WTC11 (cell line): Measurements from ENCODE around the gene METTL13. TPM values are rescaled to one million over a fixed set of nuclear protein-coding genes. Genes with fewer than 3 reads are reported as not detected.

ENCODE experiments used
- ATAC-seq: fragments of 200-7000 bp; cut with Tn5 transposase; 2 replicates; pipeline ENCODE4 v1.10.0; 2021; ENCODE audit warnings: mild to moderate bottlenecking, moderate library complexity
- CTCF ChIA-PET: fragments of 300-600 bp; sonication (Branson Sonifier 250); formaldehyde crosslinking; loops from one replicate; lab custom pipeline; 2021; ENCODE audit warnings: antibody characterized with exemption; lab: Charles Lee
- POLR2A ChIA-PET: fragments of 350-600 bp; sonication (Branson Sonifier 250); formaldehyde crosslinking; loops from one replicate; lab custom pipeline; 2021; ENCODE audit warnings: antibody characterized with exemption; lab: Charles Lee
- DNase-seq: peaks from one replicate; pipeline ENCODE4 v3.0.0; 2021; ENCODE audit warnings: low spot score
- H3K27ac Mint-ChIP-seq: 2 replicates; pipeline ENCODE4 v1.8.0; 2021; ENCODE audit warnings: mixed read lengths
- H3K27me3 Mint-ChIP-seq: 2 replicates; pipeline ENCODE4 v1.8.0; 2021; ENCODE audit warnings: low read depth, mild to moderate bottlenecking, moderate library complexity, mixed read lengths
- H3K36me3 Mint-ChIP-seq: 2 replicates; pipeline ENCODE4 v1.8.0; 2021; ENCODE audit warnings: mixed read lengths
- H3K4me1 Mint-ChIP-seq: 2 replicates; pipeline ENCODE4 v1.8.0; 2022; ENCODE audit warnings: mixed read lengths
- H3K4me3 Mint-ChIP-seq: 2 replicates; pipeline ENCODE4 v1.8.0; 2021; ENCODE audit warnings: mild to moderate bottlenecking, moderate library complexity, mixed read lengths
- H3K9me3 Mint-ChIP-seq: 2 replicates; pipeline ENCODE4 v1.8.0; 2021; ENCODE audit warnings: mixed read lengths
- AFF4 ChIP-seq: sonication (generic); formaldehyde crosslinking; IDR thresholded peaks from 2 replicates; pipeline ENCODE4 v1.8.1; 2023; ENCODE audit warnings: mild to moderate bottlenecking, missing genetic modification reagents, borderline replicate concordance
- ATF3 ChIP-seq: sonication (generic); formaldehyde crosslinking; conservative IDR thresholded peaks from 2 replicates; pipeline ENCODE4 v1.8.1; 2022; ENCODE audit warnings: mild to moderate bottlenecking, missing genetic modification reagents
- EMX1 ChIP-seq: fragments of 250-450 bp; sonication (Bioruptor Pico); IDR thresholded peaks from 2 replicates; pipeline ENCODE4 v1.8.0; 2021; ENCODE audit warnings: mild to moderate bottlenecking
- FOXJ3 ChIP-seq: sonication (generic); formaldehyde crosslinking; IDR thresholded peaks from 2 replicates; pipeline ENCODE4 v1.9.0; 2021; ENCODE audit warnings: missing genetic modification reagents, mild to moderate bottlenecking, borderline replicate concordance
- FOXP1 ChIP-seq: sonication (generic); formaldehyde crosslinking; IDR thresholded peaks from 2 replicates; pipeline ENCODE4 v1.8.0; 2022; ENCODE audit warnings: missing genetic modification reagents, mild to moderate bottlenecking, moderate library complexity, borderline replicate concordance
- GRHL2 ChIP-seq: fragments of 250-450 bp; sonication (Bioruptor Pico); IDR thresholded peaks from 2 replicates; pipeline ENCODE4 v1.8.0; 2022; ENCODE audit warnings: mild to moderate bottlenecking, moderate library complexity; ENCODE audit not compliant: insufficient replicate concordance, severe bottlenecking
- GTF2I ChIP-seq: fragments of 250-450 bp; sonication (Bioruptor Pico); conservative IDR thresholded peaks from 2 replicates; pipeline ENCODE4 v1.4.0; 2021; ENCODE audit warnings: mild to moderate bottlenecking
- HMGA2 ChIP-seq: fragments of 250-450 bp; sonication (Bioruptor Pico); IDR thresholded peaks from 2 replicates; pipeline ENCODE4 v1.4.0; 2021; ENCODE audit warnings: mild to moderate bottlenecking, moderate library complexity
- HMGXB4 ChIP-seq: sonication (generic); formaldehyde crosslinking; IDR thresholded peaks from 2 replicates; pipeline ENCODE4 v1.8.1; 2023; ENCODE audit warnings: mild to moderate bottlenecking, moderate library complexity, missing genetic modification reagents
- IRF1 ChIP-seq: sonication (generic); formaldehyde crosslinking; IDR thresholded peaks from 2 replicates; pipeline ENCODE4 v1.8.0; 2023; ENCODE audit warnings: missing genetic modification reagents
- KAT7 ChIP-seq: sonication (generic); formaldehyde crosslinking; IDR thresholded peaks from 2 replicates; pipeline ENCODE4 v1.8.1; 2023; ENCODE audit warnings: missing genetic modification reagents, mild to moderate bottlenecking, borderline replicate concordance
- MXD4 ChIP-seq: fragments of 250-450 bp; sonication (Bioruptor Pico); IDR thresholded peaks from 2 replicates; pipeline ENCODE4 v1.8.0; 2021; ENCODE audit warnings: mild to moderate bottlenecking, moderate library complexity, borderline replicate concordance
- NFE2L1 ChIP-seq: sonication (generic); formaldehyde crosslinking; IDR thresholded peaks from 2 replicates; pipeline ENCODE4 v1.8.1; 2023; ENCODE audit warnings: missing genetic modification reagents
- NR1H2 ChIP-seq: sonication (generic); formaldehyde crosslinking; IDR thresholded peaks from 2 replicates; pipeline ENCODE4 v1.9.0; 2021; ENCODE audit warnings: mild to moderate bottlenecking, moderate library complexity, missing genetic modification reagents
- SMAD3 ChIP-seq: sonication (generic); formaldehyde crosslinking; IDR thresholded peaks from 2 replicates; pipeline ENCODE4 v1.8.0; 2022; ENCODE audit warnings: missing genetic modification reagents, mild to moderate bottlenecking, borderline replicate concordance
- SP1 ChIP-seq: sonication (generic); formaldehyde crosslinking; conservative IDR thresholded peaks from 2 replicates; pipeline ENCODE4 v1.8.1; 2022; ENCODE audit warnings: missing genetic modification reagents
- TEAD4 ChIP-seq: sonication (generic); formaldehyde crosslinking; IDR thresholded peaks from 2 replicates; pipeline ENCODE4 v1.8.0; 2022; ENCODE audit warnings: mild to moderate bottlenecking, missing genetic modification reagents
- ZBTB21 ChIP-seq: sonication (generic); formaldehyde crosslinking; IDR thresholded peaks from 2 replicates; pipeline ENCODE4 v1.8.1; 2023; ENCODE audit warnings: mild to moderate bottlenecking, missing genetic modification reagents, borderline replicate concordance
- ZBTB43 ChIP-seq: sonication (generic); formaldehyde crosslinking; IDR thresholded peaks from 2 replicates; pipeline ENCODE4 v1.8.1; 2023; ENCODE audit warnings: mild to moderate bottlenecking, missing genetic modification reagents
- ZNF219 ChIP-seq: sonication (generic); formaldehyde crosslinking; IDR thresholded peaks from 2 replicates; pipeline ENCODE4 v1.8.0; 2023; ENCODE audit warnings: missing genetic modification reagents, mild to moderate bottlenecking, borderline replicate concordance
- ZNF396 ChIP-seq: fragments of 250-450 bp; sonication (Bioruptor Pico); IDR thresholded peaks from 2 replicates; pipeline ENCODE4 v1.8.0; 2021; ENCODE audit warnings: mild to moderate bottlenecking, moderate library complexity, borderline replicate concordance
- ZNF416 ChIP-seq: fragments of 250-450 bp; sonication (Bioruptor Pico); IDR thresholded peaks from 2 replicates; pipeline ENCODE4 v1.9.0; 2021; ENCODE audit warnings: mild to moderate bottlenecking, inconsistent platforms
- ZNF532 ChIP-seq: fragments of 250-450 bp; sonication (Bioruptor Pico); IDR thresholded peaks from 2 replicates; pipeline ENCODE4 v1.9.0; 2021; ENCODE audit warnings: mild to moderate bottlenecking, borderline replicate concordance
- total RNA-seq: library from RNA; stranded (reverse); gene quantifications from 3 replicates; pipeline ENCODE4 v1.2.3, GENCODE V29; 2021

The METTL13 gene
- total RNA-seq, 1 experiment from 2014 or later: 46.5 TPM

GRCh38 chr1:171835891-171836290 lies 54.4 kb downstream of the METTL13 start (continued):
- TF ChIP-seq AFF4 (CRISPR knock-in tag): no peak

- ChIA-PET POLR2A (interaction anchor here (0.6 to 1.3 kb wide), 3 partner anchors 12 to 657 kb away, joined by 3 to 6 read pairs (median 3); no protein-coding TSS in a partner anchor), CTCF (interaction anchor here (0.5 to 2.6 kb wide), 14 partner anchors 10 to 558 kb away, joined by 3 to 30 read pairs (median 6); no protein-coding TSS in a partner anchor)
- peaks cover 45% of the 10 kb centered on the region for H3K27me3 Mint-ChIP-seq
- H3K4me3 Mint-ChIP-seq: peak within 1 kb of the TSS; percentile 87
- H3K27ac Mint-ChIP-seq: peak within 1 kb of the TSS; percentile 74; the same call in 1 of the 2 replicates
- DNase-seq (peak; percentile 82), ATAC-seq (peak; percentile 88)
- no peaks in the 10 kb centered on the region for H3K36me3 Mint-ChIP-seq
- no peaks in the 10 kb centered on the region for H3K9me3 Mint-ChIP-seq
- H3K4me1 Mint-ChIP-seq: peaks cover 19% of the 10 kb centered on the region
- TF ChIP-seq IRF1 (no peak), GRHL2 (CRISPR knock-in tag) (no peak), ZBTB43 (CRISPR knock-in tag) (no peak), FOXJ3 (CRISPR knock-in tag) (no peak), ZNF396 (no peak), MXD4 (CRISPR knock-in tag) (no peak), HMGXB4 (CRISPR knock-in tag) (no peak), KAT7 (CRISPR knock-in tag) (no peak), FOXP1 (CRISPR knock-in tag) (peak; percentile 81), SP1 (CRISPR knock-in tag) (peak; percentile 81), NFE2L1 (CRISPR knock-in tag) (no peak), EMX1 (CRISPR knock-in tag) (no peak), ZBTB21 (no peak), SMAD3 (CRISPR knock-in tag) (no peak), HMGA2 (no peak), ZNF416 (CRISPR knock-in tag) (no peak), GTF2I (CRISPR knock-in tag) (0 out of 2 replicates have a peak, but pooled peaks have one; percentile 45), ZNF219 (CRISPR knock-in tag) (no peak), ATF3 (CRISPR knock-in tag) (no peak), TEAD4 (CRISPR knock-in tag) (no peak), ZNF532 (no peak), NR1H2 (CRISPR knock-in tag) (no peak)
Measured at GRCh38 chr1:171841050-171841910, 59.8 kb downstream of the METTL13 start, which contains the start of gene DNM3. DNM3 (plus strand) TSS chr1:171841498; CDS start chr1:171841657, 159 bp downstream.
